ENCODE measurements around the gene KRTAP10-2. TPM values are rescaled to one million over a fixed set of nuclear protein-coding genes. Genes with fewer than 3 reads are reported as not detected.

KRTAP10-2 gene
- total RNA-seq, 2 experiments from 2014 or later = not detected

- BruUV-seq (replicated peaks) = no TSS peak
- H3K9me3 ChIP-seq (ENCODE audit: low read length) = no peaks in the 10 kb centered on the region
- DNase-seq (ENCODE audit: low spot score) = no peak
- no peaks in the 10 kb centered on the region for H3K79me2 ChIP-seq (ENCODE audit: insufficient read depth, low read depth, low read length)
- ChIA-PET CTCF (ENCODE audit: unreplicated experiment) (no interaction called here), POLR2A (no interaction called here)
- no peak overlapping the region for H2AFZ ChIP-seq (ENCODE audit: low read length)
- H4K20me1 ChIP-seq (ENCODE audit: insufficient read depth, low read length) = no peaks in the 10 kb centered on the region
- no peak overlapping the region for H3K27ac ChIP-seq (ENCODE audit: low read depth, low read length, poor library complexity, severe bottlenecking)
- no peak for TF ChIP-seq EZH2phosphoT487 (IDR thresholded peaks at IDR 0.05; ENCODE audit: borderline replicate concordance, low read depth, low read length)
- no peak for TF ChIP-seq CTCF (conservative IDR thresholded peaks at IDR 0.05; ENCODE audit: low read length)
- H3K4me1 ChIP-seq (ENCODE audit: insufficient read depth, low read length, poor library complexity, severe bottlenecking) = no peaks in the 10 kb centered on the region
- no peak overlapping the region for H3K4me3 ChIP-seq (ENCODE audit: low read depth, low read length, poor library complexity, severe bottlenecking)
- intact Hi-C loops (cut with micrococcal nuclease; ENCODE audit: unreplicated experiment) = no loop called here
- no peaks in the 10 kb centered on the region for H3K9me2 ChIP-seq (ENCODE audit: insufficient read depth, low read length)
- H3K4me2 ChIP-seq (ENCODE audit: low read length) = no peak overlapping the region
- H3K36me3 ChIP-seq (ENCODE audit: insufficient read depth, low read length) = no peaks in the 10 kb centered on the region
Observed at GRCh38 chr21:44508711-44509445, 42.4 kb downstream of the KRTAP10-2 start.

DNA sequence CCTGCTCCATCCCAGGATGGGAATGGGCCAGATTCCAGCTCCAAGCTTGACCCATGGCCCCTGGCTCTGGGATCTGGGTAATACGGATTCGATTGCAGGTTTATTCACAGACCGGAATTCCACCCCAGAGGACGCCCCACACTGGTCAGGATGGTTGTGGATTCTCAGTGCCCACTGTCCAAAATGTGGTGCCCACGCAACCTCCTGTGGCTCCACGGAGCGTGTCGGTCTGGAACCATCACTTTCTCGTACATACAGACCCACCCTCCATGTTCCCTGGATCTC, 42.9 kb downstream of the KRTAP10-2 start:
- ChIA-PET POLR2A (no interaction called here), CTCF (ENCODE audit: unreplicated experiment) (no interaction called here)
- Histone ChIP-seq H3K9me3 (ENCODE audit: low read length) (no peaks in the 10 kb centered on the region), H3K79me2 (ENCODE audit: insufficient read depth, low read depth, low read length) (no peaks in the 10 kb centered on the region), H3K36me3 (ENCODE audit: insufficient read depth, low read length) (no peaks in the 10 kb centered on the region), H3K9me2 (ENCODE audit: insufficient read depth, low read length) (no peaks in the 10 kb centered on the region), H4K20me1 (ENCODE audit: insufficient read depth, low read length) (no peaks in the 10 kb centered on the region), H3K4me1 (ENCODE audit: insufficient read depth, low read length, poor library complexity, severe bottlenecking) (no peaks in the 10 kb centered on the region), H3K4me3 (ENCODE audit: low read depth, low read length, poor library complexity, severe bottlenecking) (no peak overlapping the region), H3K27ac (ENCODE audit: low read depth, low read length, poor library complexity, severe bottlenecking) (no peak overlapping the region), H3K4me2 (ENCODE audit: low read length) (no peak overlapping the region), H2AFZ (ENCODE audit: low read length) (no peak overlapping the region)
- intact Hi-C loops (cut with micrococcal nuclease; ENCODE audit: unreplicated experiment) = no loop called here
- BruUV-seq (replicated peaks) = no TSS peak
- no peak for TF ChIP-seq EZH2phosphoT487 (IDR thresholded peaks at IDR 0.05; ENCODE audit: borderline replicate concordance, low read depth, low read length)
- no peak for DNase-seq (ENCODE audit: low spot score)

GRCh38 chr21:44507673-44508425, 43.5 kb downstream of the KRTAP10-2 start:
- intact Hi-C loops (cut with micrococcal nuclease; ENCODE audit: unreplicated experiment) = no loop called here
- H3K4me2 ChIP-seq (ENCODE audit: low read length) = no peak overlapping the region
- no peaks in the 10 kb centered on the region for H3K36me3 ChIP-seq (ENCODE audit: insufficient read depth, low read length)
- H3K4me3 ChIP-seq (ENCODE audit: low read depth, low read length, poor library complexity, severe bottlenecking) = no peak overlapping the region
- H3K79me2 ChIP-seq (ENCODE audit: insufficient read depth, low read depth, low read length) = no peaks in the 10 kb centered on the region
- no peak for TF ChIP-seq CTCF (conservative IDR thresholded peaks at IDR 0.05; ENCODE audit: low read length)
- TF ChIP-seq EZH2phosphoT487 (IDR thresholded peaks at IDR 0.05; ENCODE audit: borderline replicate concordance, low read depth, low read length) = no peak
- no peak overlapping the region for H3K27ac ChIP-seq (ENCODE audit: low read depth, low read length, poor library complexity, severe bottlenecking)
- no TSS peak for BruUV-seq (replicated peaks)
- CTCF ChIA-PET (ENCODE audit: unreplicated experiment) = no interaction called here
- H4K20me1 ChIP-seq (ENCODE audit: insufficient read depth, low read length) = no peaks in the 10 kb centered on the region
- no peaks in the 10 kb centered on the region for H3K9me3 ChIP-seq (ENCODE audit: low read length)
- H3K9me2 ChIP-seq (ENCODE audit: insufficient read depth, low read length) = no peaks in the 10 kb centered on the region
- POLR2A ChIA-PET = no interaction called here
- H3K4me1 ChIP-seq (ENCODE audit: insufficient read depth, low read length, poor library complexity, severe bottlenecking) = no peaks in the 10 kb centered on the region
- no peak overlapping the region for H2AFZ ChIP-seq (ENCODE audit: low read length)
- no peak for DNase-seq (ENCODE audit: low spot score)
